Measurements from ENCODE around the gene MRTFA.

- no peak for TF ChIP-seq CTCF (IDR thresholded peaks at IDR 0.05)
- TF ChIP-seq ZFX (IDR thresholded peaks at IDR 0.05; ENCODE audit: borderline replicate concordance): no peak
Measured at GRCh38 chr22:40479887-40480538, 156.5 kb downstream of the MRTFA start.

All from 22Rv1 (cell line).